Lower leg skin (tissue), 3 donors: ENCODE results near the gene PPP1R8.

Experiments used
- CTCF ChIP-seq, 3 donors: fragments of 450-650 bp; IDR thresholded peaks; one replicate each; pipeline ENCODE4 v1.5.1; 2016; ENCODE audit warnings: antibody characterized with exemption in 3 of 3, mild to moderate bottlenecking in 3 of 3, moderate library complexity in 2 of 3
- POLR2A ChIP-seq, 2 donors: fragments of 450-650 bp; IDR thresholded peaks; one replicate each; pipeline ENCODE4 v1.6.1; 2016 to 2017; ENCODE audit warnings: antibody characterized with exemption in 2 of 2, mild to moderate bottlenecking in 1 of 2, moderate library complexity in 1 of 2

GRCh38 chr1:27832762-27833161 is 2.2 kb downstream of the PPP1R8 start:
- TF ChIP-seq CTCF (IDR thresholded peaks at IDR 0.05), result no peak
- no peak for TF ChIP-seq POLR2A (IDR thresholded peaks at IDR 0.05)
